ENCODE data around the gene AUTS2.

AUTS2 gene

DNA sequence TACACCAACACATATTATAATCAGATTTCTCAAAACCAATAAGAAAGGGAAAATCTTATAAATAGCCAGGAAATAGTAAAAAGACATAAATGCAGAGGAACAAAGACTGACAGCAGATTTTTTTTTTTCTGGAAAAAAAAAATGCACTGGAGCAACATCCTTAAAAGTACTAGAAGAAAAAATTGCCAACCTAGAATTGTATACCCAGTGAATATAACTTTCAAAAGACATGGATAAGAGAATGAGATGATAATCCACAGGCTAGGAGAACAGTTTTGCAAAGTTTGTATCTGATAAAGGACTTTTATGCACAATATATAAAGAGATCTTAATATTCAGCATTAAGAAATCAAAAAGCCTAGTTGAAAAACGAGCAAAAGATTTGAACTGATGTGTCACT is 554.0 kb downstream of the AUTS2 start:
- no peaks in the 10 kb centered on the region for H3K27me3 ChIP-seq (ENCODE audit: insufficient read depth, poor library complexity, severe bottlenecking)
- DNase-seq (ENCODE audit: low read depth in 1 of 2, low spot score in 1 of 2): no peak
- no peak overlapping the region for H3K4me3 ChIP-seq (replicated peaks; ENCODE audit: insufficient read depth, low read length)
- H3K27ac ChIP-seq (replicated peaks): no peak overlapping the region
- TF ChIP-seq SPI1 (IDR thresholded peaks at IDR 0.05; ENCODE audit: borderline replicate concordance, low read depth): no peak
- TF ChIP-seq, protein P1, sequence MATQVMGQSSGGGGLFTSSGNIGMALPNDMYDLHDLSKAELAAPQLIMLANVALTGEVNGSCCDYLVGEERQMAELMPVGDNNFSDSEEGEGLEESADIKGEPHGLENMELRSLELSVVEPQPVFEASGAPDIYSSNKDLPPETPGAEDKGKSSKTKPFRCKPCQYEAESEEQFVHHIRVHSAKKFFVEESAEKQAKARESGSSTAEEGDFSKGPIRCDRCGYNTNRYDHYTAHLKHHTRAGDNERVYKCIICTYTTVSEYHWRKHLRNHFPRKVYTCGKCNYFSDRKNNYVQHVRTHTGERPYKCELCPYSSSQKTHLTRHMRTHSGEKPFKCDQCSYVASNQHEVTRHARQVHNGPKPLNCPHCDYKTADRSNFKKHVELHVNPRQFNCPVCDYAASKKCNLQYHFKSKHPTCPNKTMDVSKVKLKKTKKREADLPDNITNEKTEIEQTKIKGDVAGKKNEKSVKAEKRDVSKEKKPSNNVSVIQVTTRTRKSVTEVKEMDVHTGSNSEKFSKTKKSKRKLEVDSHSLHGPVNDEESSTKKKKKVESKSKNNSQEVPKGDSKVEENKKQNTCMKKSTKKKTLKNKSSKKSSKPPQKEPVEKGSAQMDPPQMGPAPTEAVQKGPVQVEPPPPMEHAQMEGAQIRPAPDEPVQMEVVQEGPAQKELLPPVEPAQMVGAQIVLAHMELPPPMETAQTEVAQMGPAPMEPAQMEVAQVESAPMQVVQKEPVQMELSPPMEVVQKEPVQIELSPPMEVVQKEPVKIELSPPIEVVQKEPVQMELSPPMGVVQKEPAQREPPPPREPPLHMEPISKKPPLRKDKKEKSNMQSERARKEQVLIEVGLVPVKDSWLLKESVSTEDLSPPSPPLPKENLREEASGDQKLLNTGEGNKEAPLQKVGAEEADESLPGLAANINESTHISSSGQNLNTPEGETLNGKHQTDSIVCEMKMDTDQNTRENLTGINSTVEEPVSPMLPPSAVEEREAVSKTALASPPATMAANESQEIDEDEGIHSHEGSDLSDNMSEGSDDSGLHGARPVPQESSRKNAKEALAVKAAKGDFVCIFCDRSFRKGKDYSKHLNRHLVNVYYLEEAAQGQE (IDR thresholded peaks at IDR 0.05; ENCODE audit: insufficient replicate concordance, low read depth): no peak

- Histone ChIP-seq H3K4me3 (replicated peaks; ENCODE audit: insufficient read depth, low read length) (no peak overlapping the region), H3K27ac (replicated peaks) (no peak overlapping the region), H3K27me3 (ENCODE audit: insufficient read depth, poor library complexity, severe bottlenecking) (no peaks in the 10 kb centered on the region)
- DNase-seq (ENCODE audit: low read depth in 1 of 2, low spot score in 1 of 2): no peak
- TF ChIP-seq POLR2AphosphoS5 (IDR thresholded peaks at IDR 0.05; ENCODE audit: low read depth): no peak
- TF ChIP-seq GABPA (IDR thresholded peaks at IDR 0.05; ENCODE audit: low read depth): no peak
- TF ChIP-seq, protein P1 (IDR thresholded peaks at IDR 0.05; ENCODE audit: insufficient replicate concordance, low read depth): no peak
- TF ChIP-seq SPI1 (IDR thresholded peaks at IDR 0.05; ENCODE audit: borderline replicate concordance, low read depth): no peak
- no peak for TF ChIP-seq CTCF (IDR thresholded peaks at IDR 0.05; ENCODE audit: insufficient read depth, low read length)
Measured at GRCh38 chr7:70153933-70154332, 555.7 kb downstream of the AUTS2 start.

GRCh38 chr7:70154521-70155180 is 556.4 kb downstream of the AUTS2 start:
- no peak for TF ChIP-seq GABPA (IDR thresholded peaks at IDR 0.05; ENCODE audit: low read depth)
- TF ChIP-seq CTCF (IDR thresholded peaks at IDR 0.05; ENCODE audit: insufficient read depth, low read length): no peak
- TF ChIP-seq, protein P1 (IDR thresholded peaks at IDR 0.05; ENCODE audit: insufficient replicate concordance, low read depth): no peak
- no peak for TF ChIP-seq POLR2AphosphoS5 (IDR thresholded peaks at IDR 0.05; ENCODE audit: low read depth)
- TF ChIP-seq SPI1 (IDR thresholded peaks at IDR 0.05; ENCODE audit: borderline replicate concordance, low read depth): no peak
- no peak for DNase-seq (ENCODE audit: low read depth in 1 of 2, low spot score in 1 of 2)
- Histone ChIP-seq H3K4me3 (replicated peaks; ENCODE audit: insufficient read depth, low read length) (no peak overlapping the region), H3K27ac (replicated peaks) (no peak overlapping the region), H3K27me3 (ENCODE audit: insufficient read depth, poor library complexity, severe bottlenecking) (no peaks in the 10 kb centered on the region)

Data from HL-60 (cell line).